Sigmoid colon (tissue), 4 donors: ENCODE measurements around the gene MAP3K2.

Experiments
- CTCF ChIP-seq, 4 experiments: fragments of 450-650 bp in 3 of 4; fragments of 200-600 bp in 1 of 4; IDR thresholded peaks; one replicate each; pipeline ENCODE4 v1.5.1; 2016 to 2019; ENCODE audit warnings: antibody characterized with exemption in 4 of 4, mild to moderate bottlenecking in 3 of 4, moderate library complexity in 2 of 4
- POLR2A ChIP-seq, 2 donors: fragments of 450-650 bp; IDR thresholded peaks; one replicate each; pipeline ENCODE4 v1.6.1; 2016; ENCODE audit warnings: antibody characterized with exemption in 2 of 2, mild to moderate bottlenecking in 2 of 2, moderate library complexity in 2 of 2
- POLR2AphosphoS5 ChIP-seq, 4 donors: sonication (generic); formaldehyde crosslinking; IDR thresholded peaks; one replicate each; pipeline ENCODE4 v1.6.1; 2017; ENCODE audit warnings: antibody characterized with exemption in 4 of 4

GRCh38 chr2:127362971-127363370 is 24.8 kb downstream of the MAP3K2 start:
- TF ChIP-seq CTCF (IDR thresholded peaks at IDR 0.05) (no peak), POLR2A (IDR thresholded peaks at IDR 0.05) (no peak), POLR2AphosphoS5 (IDR thresholded peaks at IDR 0.05) (no peak)
